Choroid plexus epithelial cell (primary cell): Measurements from ENCODE around the gene STAP2.

Experiments
- DNase-seq: peaks from one replicate; pipeline ENCODE4 v3.0.0-alpha.2; 2010; ENCODE audit warnings: low read depth
- H3K4me3 ChIP-seq: 2 replicates; pipeline ENCODE4 v1.5.1; 2011; ENCODE audit warnings: low read depth, mild to moderate bottlenecking, control low read depth, low read length, moderate library complexity
- CTCF ChIP-seq: conservative IDR thresholded peaks from 2 replicates; pipeline ENCODE4 v1.5.1; 2011; ENCODE audit warnings: low read depth, mild to moderate bottlenecking, control low read depth, inconsistent platforms, low read length, moderate library complexity

STAP2 gene

GRCh38 chr19:4313847-4314490, 24.7 kb downstream of the STAP2 start:
- TF ChIP-seq CTCF, result no peak
- no peak for DNase-seq
- H3K4me3 ChIP-seq, result no peak overlapping the region

GRCh38 chr19:4310247-4311121, 28.1 kb downstream of the STAP2 start:
- DNase-seq, result no peak
- TF ChIP-seq CTCF, result no peak

GRCh38 chr19:4305659-4306058, 33.0 kb downstream of the STAP2 start:
- no peak for DNase-seq
- no peak for TF ChIP-seq CTCF
- no peak overlapping the region for H3K4me3 ChIP-seq

More at GRCh38 chr19:4310247-4311121, 28.1 kb downstream of the STAP2 start:
- H3K4me3 ChIP-seq, result no peak overlapping the region

- TF ChIP-seq CTCF, result no peak
- DNase-seq, result no peak
- H3K4me3 ChIP-seq, result no peak overlapping the region
These were observed 33.4 kb downstream of the STAP2 start for GRCh38 chr19:4305257-4305612.

- peak; percentile 42 for DNase-seq
- no peak for TF ChIP-seq CTCF
- peak within 1 kb of the TSS; percentile 52 for H3K4me3 ChIP-seq
These were observed 33.9 kb downstream of the STAP2 start, which contains the start of gene FSD1 for GRCh38 chr19:4304538-4305256. TSS of gene FSD1 (plus strand) at chr19:4304598. CDS start at chr19:4304747, 149 bp downstream.

GRCh38 chr19:4303819-4304537, 34.6 kb downstream of the STAP2 start:
- no peak overlapping the region for H3K4me3 ChIP-seq
- TF ChIP-seq CTCF, result no peak
- no peak for DNase-seq
